ENCODE data around the gene KCNK5. TPM values are rescaled to one million over a fixed set of nuclear protein-coding genes. Genes with fewer than 3 reads are reported as not detected.

KCNK5 gene
- total and polyA plus RNA-seq, 2 donors (not counting 1 experiment from before 2014, with no cell fraction given), result 0.07 TPM; not detected in 1

- no peak overlapping the region for H3K4me2 ChIP-seq (replicated peaks; ENCODE audit: low read depth, low read length, poor library complexity, severe bottlenecking)
- DNase-seq (no peak), ATAC-seq (ENCODE audit: low read depth) (no peak)
Observed at GRCh38 chr6:39207416-39208222, 21.7 kb downstream of the KCNK5 start.

More at GRCh38 chr6:39207416-39208222, 21.7 kb downstream of the KCNK5 start:
- intact Hi-C loops (cut with micrococcal nuclease), result no loop called here
- POLR2A ChIA-PET, result no interaction called here
- Mint-ChIP-seq H3K4me1 (no peaks in the 10 kb centered on the region), H3K4me3 (no peak overlapping the region), H3K27me3 (peaks cover 41% of the 10 kb centered on the region), H3K9me3 (ENCODE audit: insufficient read depth) (no peaks in the 10 kb centered on the region), H3K27ac (no peak overlapping the region)
- no peaks in the 10 kb centered on the region for H3K79me2 ChIP-seq (ENCODE audit: control insufficient read depth, insufficient read depth, low read length)
- H3K36me3 ChIP-seq (replicated peaks in 1 of 2; ENCODE audit: control extremely low read depth in 1 of 2, control insufficient read depth in 1 of 2, extremely low read depth in 1 of 2, insufficient read depth in 2 of 2, low read length in 1 of 2), result no peaks in the 10 kb centered on the region
- WGBS (ENCODE audit: insufficient coverage), result 90% methylated on average over 4 of the region's 8 CpGs
- H4K20me1 ChIP-seq (ENCODE audit: control insufficient read depth, insufficient read depth, low read length, poor library complexity, severe bottlenecking), result no peaks in the 10 kb centered on the region
- H3K4me1 ChIP-seq (ENCODE audit: control insufficient read depth in 2 of 2, insufficient read depth in 2 of 2, low read length in 2 of 2), result no peaks in the 10 kb centered on the region
- CTCF ChIA-PET, result no interaction called here
- peaks cover 0 to 40% (median 9%) of the 10 kb centered on the region in 4 experiments for H3K27me3 ChIP-seq (replicated peaks in 1 of 4; ENCODE audit: control extremely low read depth in 1 of 4, control insufficient read depth in 3 of 4, insufficient read depth in 4 of 4, low read length in 3 of 4)
- no peak overlapping the region for H3K4me3 ChIP-seq (ENCODE audit: control extremely low read depth in 1 of 5, extremely low read depth in 1 of 5, insufficient read depth in 1 of 5, low read depth in 2 of 5, low read length in 4 of 5)
- TF ChIP-seq CTCF (IDR thresholded peaks at IDR 0.05) (no peak), EZH2 (IDR thresholded peaks at IDR 0.05; ENCODE audit: borderline replicate concordance, insufficient read depth, low read depth, low read length, poor library complexity, severe bottlenecking) (no peak)
- peaks cover 0 to 6% (median 0%) of the 10 kb centered on the region in 3 donors for H3K9me3 ChIP-seq (ENCODE audit: control extremely low read depth in 1 of 3, control insufficient read depth in 2 of 3, insufficient read depth in 1 of 3, low read length in 2 of 3)
- H2AFZ ChIP-seq (ENCODE audit: insufficient read depth, low read depth, low read length, poor library complexity, severe bottlenecking), result no peak overlapping the region
- no peak overlapping the region for H3K27ac ChIP-seq (ENCODE audit: low read length in 2 of 2)
- no peak overlapping the region for H3K9ac ChIP-seq (ENCODE audit: low read length)
